ENCODE results near the gene FBXO34.

Gene FBXO34

GRCh38 chr14:55274146-55274545 lies 2.9 kb downstream of the FBXO34 start:
- no peak overlapping the region for H3K9ac ChIP-seq (ENCODE audit: low read depth, low read length)
- H3K36me3 ChIP-seq (ENCODE audit: insufficient read depth, low read depth, low read length), result no peaks in the 10 kb centered on the region
- H3K4me3 ChIP-seq (ENCODE audit: low read length), result no peak overlapping the region
- H3K27ac ChIP-seq (ENCODE audit: low read length), result no peak overlapping the region
- peaks cover 5% of the 10 kb centered on the region; the same call in 1 of the 2 replicates for H3K27me3 ChIP-seq (ENCODE audit: insufficient read depth, low read length)
- peaks cover 10% of the 10 kb centered on the region; the same call in 1 of the 2 replicates for H3K4me1 ChIP-seq (ENCODE audit: insufficient read depth, low read length)
- H3K9me3 ChIP-seq (ENCODE audit: insufficient read depth, low read depth, low read length), result no peaks in the 10 kb centered on the region

DNA sequence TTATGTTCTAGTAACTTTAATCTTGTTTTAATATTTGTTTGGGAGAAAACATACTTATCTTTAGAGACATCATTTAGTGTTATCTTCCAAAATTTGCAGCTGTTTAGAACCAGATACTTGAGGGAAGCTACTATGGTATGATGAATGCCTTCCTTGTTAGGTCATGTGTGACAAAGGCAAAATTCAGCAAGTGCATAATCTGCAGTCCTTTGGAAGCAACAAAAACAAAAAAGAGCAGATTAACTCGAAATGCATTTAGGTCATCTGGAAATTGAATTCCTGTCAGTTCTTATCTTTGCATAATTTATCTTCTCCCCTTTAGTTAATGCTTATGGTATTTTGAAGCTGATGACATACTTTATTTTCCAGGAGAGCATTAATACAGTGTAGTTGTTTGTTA lies 3.5 kb downstream of the FBXO34 start:
- H3K36me3 ChIP-seq (ENCODE audit: insufficient read depth, low read depth, low read length), result no peaks in the 10 kb centered on the region
- H3K4me3 ChIP-seq (ENCODE audit: low read length), result no peak overlapping the region
- peaks cover 5% of the 10 kb centered on the region; the same call in 1 of the 2 replicates for H3K27me3 ChIP-seq (ENCODE audit: insufficient read depth, low read length)
- H3K27ac ChIP-seq (ENCODE audit: low read length), result no peak overlapping the region
- H3K9me3 ChIP-seq (ENCODE audit: insufficient read depth, low read depth, low read length), result no peaks in the 10 kb centered on the region
- H3K9ac ChIP-seq (ENCODE audit: low read depth, low read length), result no peak overlapping the region
- peaks cover 10% of the 10 kb centered on the region; the same call in 1 of the 2 replicates for H3K4me1 ChIP-seq (ENCODE audit: insufficient read depth, low read length)

DNA sequence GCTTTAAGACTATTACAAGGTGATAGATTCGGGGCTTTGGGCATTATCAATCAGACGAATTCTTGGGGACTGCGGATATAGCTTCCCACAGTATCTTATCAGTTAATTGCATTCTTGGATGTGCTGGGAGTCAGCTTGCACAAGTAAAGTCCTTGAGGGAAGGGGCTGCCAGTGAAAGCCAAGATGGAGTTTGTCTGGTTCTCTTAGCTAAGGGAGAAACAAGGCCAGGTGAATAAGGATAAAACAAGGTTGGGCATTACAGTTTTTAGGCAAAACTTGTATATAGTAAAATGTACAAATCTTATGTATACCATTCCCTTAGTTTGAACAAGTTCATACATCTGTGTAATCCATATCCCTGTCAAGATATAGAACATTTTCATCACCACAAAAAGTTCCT lies 5.5 kb downstream of the FBXO34 start:
- H3K4me3 ChIP-seq (ENCODE audit: low read length), result no peak overlapping the region
- H3K27ac ChIP-seq (ENCODE audit: low read length), result no peak overlapping the region
- peaks cover 7% of the 10 kb centered on the region; the same call in 1 of the 2 replicates for H3K4me1 ChIP-seq (ENCODE audit: insufficient read depth, low read length)
- no peak overlapping the region for H3K9ac ChIP-seq (ENCODE audit: low read depth, low read length)
- H3K36me3 ChIP-seq (ENCODE audit: insufficient read depth, low read depth, low read length), result no peaks in the 10 kb centered on the region
- no peaks in the 10 kb centered on the region for H3K9me3 ChIP-seq (ENCODE audit: insufficient read depth, low read depth, low read length)
- peaks cover 5% of the 10 kb centered on the region; the same call in 1 of the 2 replicates for H3K27me3 ChIP-seq (ENCODE audit: insufficient read depth, low read length)

GRCh38 chr14:55277972-55278740 lies 6.9 kb downstream of the FBXO34 start:
- Histone ChIP-seq H3K4me3 (ENCODE audit: low read length) (no peak overlapping the region), H3K9ac (ENCODE audit: low read depth, low read length) (no peak overlapping the region), H3K27me3 (ENCODE audit: insufficient read depth, low read length) (no peaks in the 10 kb centered on the region), H3K4me1 (ENCODE audit: insufficient read depth, low read length) (0 out of 2 replicates have a peak, but pooled peaks cover under 1% of the 10 kb centered on the region), H3K9me3 (ENCODE audit: insufficient read depth, low read depth, low read length) (no peaks in the 10 kb centered on the region), H3K36me3 (ENCODE audit: insufficient read depth, low read depth, low read length) (no peaks in the 10 kb centered on the region), H3K27ac (ENCODE audit: low read length) (no peak overlapping the region)

DNA sequence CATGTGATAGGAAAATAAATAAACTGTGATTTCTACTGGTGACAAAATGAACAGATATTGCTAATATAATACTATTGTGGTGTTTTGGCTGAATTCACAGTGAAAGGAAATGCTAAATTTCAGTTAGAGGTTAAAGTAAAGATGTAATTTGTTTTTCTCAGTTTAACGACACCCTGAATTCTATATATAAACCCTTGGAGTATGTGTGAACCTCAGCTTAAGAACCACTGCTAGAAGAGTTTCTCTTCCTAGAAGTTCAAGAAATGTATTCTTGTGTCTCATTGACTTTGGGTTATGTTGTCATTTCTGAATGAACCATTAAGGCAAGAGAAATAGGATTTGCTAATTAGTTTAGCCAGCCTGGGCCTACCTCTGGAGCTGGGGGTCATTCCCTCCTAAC lies 8.2 kb downstream of the FBXO34 start:
- H3K9ac ChIP-seq (ENCODE audit: low read depth, low read length), result no peak overlapping the region
- no peak overlapping the region for H3K4me3 ChIP-seq (ENCODE audit: low read length)
- H3K4me1 ChIP-seq (ENCODE audit: insufficient read depth, low read length), result no peaks in the 10 kb centered on the region
- H3K27me3 ChIP-seq (ENCODE audit: insufficient read depth, low read length), result no peaks in the 10 kb centered on the region
- H3K36me3 ChIP-seq (ENCODE audit: insufficient read depth, low read depth, low read length), result no peaks in the 10 kb centered on the region
- H3K9me3 ChIP-seq (ENCODE audit: insufficient read depth, low read depth, low read length), result no peaks in the 10 kb centered on the region
- no peak overlapping the region for H3K27ac ChIP-seq (ENCODE audit: low read length)

DNA sequence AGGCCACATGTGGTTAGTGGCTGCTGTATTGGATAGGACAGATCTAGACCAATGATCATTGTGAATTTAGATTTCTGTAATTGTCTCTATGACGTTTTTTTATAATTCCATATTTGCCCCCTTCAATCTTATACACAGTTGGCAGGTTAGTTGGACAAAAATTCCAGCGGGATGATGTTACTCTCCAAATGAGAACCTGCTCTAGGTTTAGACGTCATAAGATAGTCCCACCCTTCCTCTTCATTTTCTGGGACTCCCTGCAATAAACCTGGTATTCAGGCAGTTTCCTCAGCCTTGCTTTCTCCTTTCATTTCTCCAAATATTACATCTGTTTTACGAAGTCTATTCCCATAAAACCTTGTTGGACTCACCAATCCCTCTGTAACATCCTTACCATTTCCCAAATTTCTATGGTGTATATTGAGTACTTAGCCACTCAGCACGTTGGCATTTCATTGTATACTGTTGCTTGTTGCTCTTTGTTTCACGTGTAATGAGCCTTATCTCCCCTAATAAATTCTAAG lies 10.2 kb downstream of the FBXO34 start:
- Histone ChIP-seq H3K36me3 (ENCODE audit: insufficient read depth, low read depth, low read length) (no peaks in the 10 kb centered on the region), H3K27ac (ENCODE audit: low read length) (no peak overlapping the region), H3K9me3 (ENCODE audit: insufficient read depth, low read depth, low read length) (no peaks in the 10 kb centered on the region), H3K4me1 (ENCODE audit: insufficient read depth, low read length) (no peaks in the 10 kb centered on the region; the same call in 1 of the 2 replicates), H3K9ac (ENCODE audit: low read depth, low read length) (no peak overlapping the region), H3K4me3 (ENCODE audit: low read length) (no peak overlapping the region), H3K27me3 (ENCODE audit: insufficient read depth, low read length) (no peaks in the 10 kb centered on the region)

DNA sequence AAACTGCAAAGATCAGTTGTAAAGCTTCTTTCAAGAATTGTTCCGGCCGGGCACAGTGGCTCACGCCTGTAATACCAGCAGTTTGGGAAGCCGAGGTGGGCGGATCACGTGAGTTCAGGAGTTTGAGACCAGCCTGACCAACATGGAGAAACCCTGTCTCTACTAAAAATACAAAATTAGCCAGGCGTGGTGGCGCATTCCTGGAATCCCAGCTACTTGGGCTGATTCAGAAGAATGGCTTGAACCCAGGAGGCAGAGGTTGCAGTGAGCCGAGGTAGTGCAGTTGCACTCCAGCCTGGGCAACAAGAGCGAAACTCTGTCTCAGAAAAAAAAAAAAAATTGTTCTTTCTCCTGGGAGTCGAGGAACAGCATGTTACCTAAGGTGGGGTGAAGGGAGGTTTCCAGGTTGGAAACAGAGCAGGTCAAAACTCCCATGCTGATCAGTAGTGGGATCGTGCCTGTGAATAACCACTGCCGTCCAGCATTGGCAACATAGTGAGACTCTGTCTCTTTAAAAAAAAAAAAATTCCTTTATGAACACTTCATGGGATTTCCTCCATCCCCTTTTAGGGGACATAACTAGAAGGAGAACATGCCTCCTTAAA lies 13.9 kb downstream of the FBXO34 start:
- H3K4me3 ChIP-seq (ENCODE audit: low read length), result no peak overlapping the region
- no peaks in the 10 kb centered on the region for H3K27me3 ChIP-seq (ENCODE audit: insufficient read depth, low read length)
- H3K4me1 ChIP-seq (ENCODE audit: insufficient read depth, low read length), result no peaks in the 10 kb centered on the region; the same call in 1 of the 2 replicates
- H3K9ac ChIP-seq (ENCODE audit: low read depth, low read length), result no peak overlapping the region
- H3K36me3 ChIP-seq (ENCODE audit: insufficient read depth, low read depth, low read length), result no peaks in the 10 kb centered on the region
- no peaks in the 10 kb centered on the region for H3K9me3 ChIP-seq (ENCODE audit: insufficient read depth, low read depth, low read length)
- H3K27ac ChIP-seq (ENCODE audit: low read length), result no peak overlapping the region

DNA sequence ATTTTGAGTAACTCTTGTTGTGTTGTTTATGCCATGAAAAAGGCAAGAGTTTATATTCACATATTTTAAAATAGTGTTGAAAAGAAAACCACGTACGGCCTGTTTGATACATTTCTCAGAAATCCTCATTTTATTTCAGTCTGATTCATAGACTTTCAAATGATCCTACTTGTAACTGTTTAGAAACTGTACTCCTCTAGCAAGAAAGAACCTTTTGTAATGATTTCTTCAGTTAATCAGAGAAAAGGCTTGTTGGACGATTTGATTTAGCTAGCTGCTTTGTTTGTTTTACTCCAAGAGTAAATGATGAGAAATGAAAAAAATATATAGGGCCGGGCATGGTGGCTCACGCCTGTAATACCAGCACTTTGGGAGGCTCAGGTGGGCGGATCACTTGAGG lies 17.2 kb downstream of the FBXO34 start:
- no peak overlapping the region for H3K9ac ChIP-seq (ENCODE audit: low read depth, low read length)
- H3K9me3 ChIP-seq (ENCODE audit: insufficient read depth, low read depth, low read length), result no peaks in the 10 kb centered on the region
- no peaks in the 10 kb centered on the region; the same call in 1 of the 2 replicates for H3K4me1 ChIP-seq (ENCODE audit: insufficient read depth, low read length)
- no peak overlapping the region for H3K27ac ChIP-seq (ENCODE audit: low read length)
- H3K4me3 ChIP-seq (ENCODE audit: low read length), result no peak overlapping the region
- H3K27me3 ChIP-seq (ENCODE audit: insufficient read depth, low read length), result no peaks in the 10 kb centered on the region
- no peaks in the 10 kb centered on the region for H3K36me3 ChIP-seq (ENCODE audit: insufficient read depth, low read depth, low read length)

DNA sequence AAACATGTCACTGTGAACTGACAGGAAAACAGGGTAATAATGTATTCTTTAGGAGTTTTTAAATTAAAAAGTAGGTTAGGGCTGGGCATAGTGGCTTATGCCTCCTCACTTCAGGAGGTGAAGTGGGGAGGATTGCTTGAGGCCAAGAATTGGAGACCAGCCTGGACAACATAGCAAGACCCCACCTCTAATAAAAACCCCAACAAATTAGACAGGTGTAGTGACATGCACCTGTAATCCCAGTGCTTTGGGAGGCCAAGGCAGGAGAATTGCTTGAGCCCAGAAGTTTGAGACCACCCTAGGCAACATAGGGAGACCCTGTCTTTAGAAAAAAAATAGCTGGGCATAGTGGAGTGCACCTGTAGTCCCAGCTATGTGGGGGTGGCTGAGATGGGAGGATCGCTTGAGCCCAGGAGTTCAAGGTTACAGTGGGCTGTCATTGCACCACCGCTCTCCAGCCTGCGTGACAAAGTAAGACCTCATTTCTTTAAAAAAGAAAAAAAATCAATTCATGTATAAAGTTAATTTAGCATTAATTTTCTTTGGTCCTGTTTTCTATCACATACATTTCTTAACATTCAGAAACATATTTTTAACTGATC lies 20.4 kb downstream of the FBXO34 start:
- Histone ChIP-seq H3K9me3 (ENCODE audit: insufficient read depth, low read depth, low read length) (no peaks in the 10 kb centered on the region), H3K36me3 (ENCODE audit: insufficient read depth, low read depth, low read length) (no peaks in the 10 kb centered on the region), H3K27ac (ENCODE audit: low read length) (no peak overlapping the region), H3K4me1 (ENCODE audit: insufficient read depth, low read length) (no peaks in the 10 kb centered on the region), H3K27me3 (ENCODE audit: insufficient read depth, low read length) (no peaks in the 10 kb centered on the region), H3K9ac (ENCODE audit: low read depth, low read length) (no peak overlapping the region), H3K4me3 (ENCODE audit: low read length) (no peak overlapping the region)

GRCh38 chr14:55294603-55295002 lies 23.4 kb downstream of the FBXO34 start:
- Histone ChIP-seq H3K4me1 (ENCODE audit: insufficient read depth, low read length) (no peaks in the 10 kb centered on the region), H3K36me3 (ENCODE audit: insufficient read depth, low read depth, low read length) (no peaks in the 10 kb centered on the region), H3K27ac (ENCODE audit: low read length) (no peak overlapping the region), H3K27me3 (ENCODE audit: insufficient read depth, low read length) (no peaks in the 10 kb centered on the region), H3K9ac (ENCODE audit: low read depth, low read length) (no peak overlapping the region), H3K4me3 (ENCODE audit: low read length) (no peak overlapping the region), H3K9me3 (ENCODE audit: insufficient read depth, low read depth, low read length) (no peaks in the 10 kb centered on the region)

- Histone ChIP-seq H3K27ac (ENCODE audit: low read length) (no peak overlapping the region), H3K9ac (ENCODE audit: low read depth, low read length) (no peak overlapping the region), H3K4me3 (ENCODE audit: low read length) (no peak overlapping the region), H3K4me1 (ENCODE audit: insufficient read depth, low read length) (peaks cover 6% of the 10 kb centered on the region), H3K9me3 (ENCODE audit: insufficient read depth, low read depth, low read length) (no peaks in the 10 kb centered on the region), H3K27me3 (ENCODE audit: insufficient read depth, low read length) (no peaks in the 10 kb centered on the region), H3K36me3 (ENCODE audit: insufficient read depth, low read depth, low read length) (no peaks in the 10 kb centered on the region)
These were observed 26.6 kb downstream of the FBXO34 start for GRCh38 chr14:55297611-55298499.

All from iPS-20b (cell line).